Body of pancreas (tissue), 4 donors: Measurements from ENCODE around the gene NPAS1. TPM values are rescaled to one million over a fixed set of nuclear protein-coding genes. Genes with fewer than 3 reads are reported as not detected.

Experiments
- ATAC-seq: fragments of 150-250 bp; one replicate; pipeline ENCODE4 v1.9.1; 2016
- DNase-seq, 4 donors: peaks; one replicate each; pipeline ENCODE4 v3.0.0-alpha.2; 2019
- H3K27ac ChIP-seq, 4 donors: fragments of 200-600 bp; sonication (generic); 1 replicate in 3 of 4; 2 replicates in 1 of 4; pipeline versions ENCODE4 v1.5.1 to v1.6.1; 2016 to 2019; ENCODE audit warnings: mild to moderate bottlenecking in 1 of 4, mixed read lengths in 1 of 4, moderate library complexity in 1 of 4
- H3K27me3 ChIP-seq, 2 donors: fragments of 200-600 bp; sonication (generic); one replicate each; pipeline ENCODE4 v1.6.0; 2016; ENCODE audit warnings: mild to moderate bottlenecking in 1 of 2
- H3K36me3 ChIP-seq, 2 donors: fragments of 200-600 bp; sonication (generic); replicated peaks in 1 of 2; 2 replicates each; pipeline ENCODE4 v1.5.1; 2016; ENCODE audit warnings: low read depth in 2 of 2; ENCODE audit not compliant: insufficient read depth in 1 of 2
- H3K4me1 ChIP-seq: fragments of 200-600 bp; sonication (generic); one replicate; pipeline ENCODE4 v1.6.0; 2016
- H3K4me3 ChIP-seq, 2 donors: fragments of 200-600 bp; sonication (generic); 1 replicate in 1 of 2; 2 replicates in 1 of 2; pipeline ENCODE4 v1.5.1; 2016 to 2019
- H3K9me3 ChIP-seq, 3 donors: fragments of 200-600 bp; sonication (generic); 1 replicate in 2 of 3; 2 replicates in 1 of 3; pipeline ENCODE4 v1.5.1; 2016
- POLR2A ChIP-seq, 3 donors: fragments of 450-650 bp; IDR thresholded peaks; one replicate each; pipeline ENCODE4 v1.6.1; 2016; ENCODE audit warnings: antibody characterized with exemption in 3 of 3, mild to moderate bottlenecking in 2 of 3
- WGBS, 2 donors: methylation state at CpG; one replicate each; pipeline ENCODE4 v1.1.5; 2017; 5-methylcytosine and 5-hydroxymethylcytosine counted together
- intact Hi-C: fragments of 100-400 bp; cut with DNase I; formaldehyde crosslinking; loops from one replicate; pipeline ENCODE4 v1.15.1; 2023
- total RNA-seq, 2 donors: library from RNA; depleted of rRNA; stranded (reverse); fragments of >200 nt; gene quantifications; one replicate each; pipeline ENCODE4 v1.1.0, GENCODE V29; 2016
- TF ChIP-seq, protein P1 (sequence below), 7 experiments: fragments of 450-650 bp in 4 of 7; fragments of 200-600 bp in 3 of 7; sonication (generic) in 3 of 7; IDR thresholded peaks; one replicate each; pipeline ENCODE4 v1.5.1; 2016 to 2019; ENCODE audit warnings: antibody characterized with exemption in 7 of 7

NPAS1 gene
- total RNA-seq, 2 donors from 2014 or later, result not detected

DNA sequence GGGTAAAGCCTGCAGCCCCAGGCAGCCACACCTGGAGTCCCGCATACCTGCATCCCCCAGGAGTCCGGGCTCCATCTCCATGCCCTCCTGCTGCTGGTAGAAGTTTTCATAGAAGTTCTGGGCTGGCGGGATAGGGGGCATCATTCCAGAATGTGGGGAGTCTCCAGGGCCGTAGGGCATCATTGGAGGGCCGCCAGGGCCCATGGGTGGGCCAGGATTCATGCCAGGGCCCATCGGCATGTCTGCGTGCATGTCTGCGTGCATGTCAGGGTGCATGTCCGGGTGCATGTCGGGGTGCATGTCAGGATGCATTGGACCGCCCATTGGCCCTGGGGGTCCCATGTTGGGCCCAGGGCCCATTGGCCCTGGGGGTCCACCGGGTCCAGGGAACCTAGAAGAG is 52.1 kb downstream of the NPAS1 start:
- no peak for ATAC-seq
- H3K9me3 ChIP-seq, result no peaks in the 10 kb centered on the region
- H3K36me3 ChIP-seq, result peaks cover 12 to 25% of the 10 kb centered on the region in 2 donors
- intact Hi-C loops, result no loop called here
- WGBS, 2 donors, result 93 to 94% methylated on average over 3 to 8 of the region's 12 CpGs
- DNase-seq, result no peak
- TF ChIP-seq, protein P1, sequence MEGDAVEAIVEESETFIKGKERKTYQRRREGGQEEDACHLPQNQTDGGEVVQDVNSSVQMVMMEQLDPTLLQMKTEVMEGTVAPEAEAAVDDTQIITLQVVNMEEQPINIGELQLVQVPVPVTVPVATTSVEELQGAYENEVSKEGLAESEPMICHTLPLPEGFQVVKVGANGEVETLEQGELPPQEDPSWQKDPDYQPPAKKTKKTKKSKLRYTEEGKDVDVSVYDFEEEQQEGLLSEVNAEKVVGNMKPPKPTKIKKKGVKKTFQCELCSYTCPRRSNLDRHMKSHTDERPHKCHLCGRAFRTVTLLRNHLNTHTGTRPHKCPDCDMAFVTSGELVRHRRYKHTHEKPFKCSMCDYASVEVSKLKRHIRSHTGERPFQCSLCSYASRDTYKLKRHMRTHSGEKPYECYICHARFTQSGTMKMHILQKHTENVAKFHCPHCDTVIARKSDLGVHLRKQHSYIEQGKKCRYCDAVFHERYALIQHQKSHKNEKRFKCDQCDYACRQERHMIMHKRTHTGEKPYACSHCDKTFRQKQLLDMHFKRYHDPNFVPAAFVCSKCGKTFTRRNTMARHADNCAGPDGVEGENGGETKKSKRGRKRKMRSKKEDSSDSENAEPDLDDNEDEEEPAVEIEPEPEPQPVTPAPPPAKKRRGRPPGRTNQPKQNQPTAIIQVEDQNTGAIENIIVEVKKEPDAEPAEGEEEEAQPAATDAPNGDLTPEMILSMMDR (IDR thresholded peaks at IDR 0.05), result no peak
- TF ChIP-seq POLR2A (IDR thresholded peaks at IDR 0.05), result no peak
- no peaks in the 10 kb centered on the region for H3K4me1 ChIP-seq
- H3K4me3 ChIP-seq, result no peak overlapping the region
- H3K27ac ChIP-seq, result no peak overlapping the region
- no peaks in the 10 kb centered on the region for H3K27me3 ChIP-seq

DNA sequence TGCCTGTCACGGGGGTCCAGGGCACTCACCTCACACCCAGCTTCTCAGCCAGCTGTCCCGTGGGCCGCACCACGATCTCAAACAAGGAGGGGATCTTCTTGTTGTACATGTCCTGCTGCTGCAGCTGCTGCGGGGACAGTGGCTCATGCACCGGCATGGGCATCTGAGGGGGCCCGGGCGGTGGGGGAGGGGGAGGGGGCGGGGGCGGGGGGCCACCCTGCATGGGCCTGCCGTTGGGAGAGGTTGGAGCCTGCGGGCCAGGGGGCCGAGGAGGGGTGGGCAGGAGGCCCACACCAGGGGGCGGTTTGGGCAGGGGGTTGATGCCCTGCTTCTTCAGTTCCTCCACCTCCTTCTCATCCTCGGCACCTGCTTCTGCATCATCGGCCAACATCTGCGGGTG is 52.7 kb downstream of the NPAS1 start:
- intact Hi-C loops, result no loop called here
- Histone ChIP-seq H3K4me1 (no peaks in the 10 kb centered on the region), H3K9me3 (no peaks in the 10 kb centered on the region), H3K4me3 (no peak overlapping the region), H3K27ac (no peak overlapping the region), H3K27me3 (no peaks in the 10 kb centered on the region), H3K36me3 (peaks cover 6 to 24% of the 10 kb centered on the region in 2 donors)
- ATAC-seq (no peak), DNase-seq (no peak)
- 84 to 97% methylated on average over 7 to 16 of the region's 17 CpGs for WGBS, 2 donors
- no peak for TF ChIP-seq POLR2A (IDR thresholded peaks at IDR 0.05)
- TF ChIP-seq, protein P1 (IDR thresholded peaks at IDR 0.05), result no peak

DNA sequence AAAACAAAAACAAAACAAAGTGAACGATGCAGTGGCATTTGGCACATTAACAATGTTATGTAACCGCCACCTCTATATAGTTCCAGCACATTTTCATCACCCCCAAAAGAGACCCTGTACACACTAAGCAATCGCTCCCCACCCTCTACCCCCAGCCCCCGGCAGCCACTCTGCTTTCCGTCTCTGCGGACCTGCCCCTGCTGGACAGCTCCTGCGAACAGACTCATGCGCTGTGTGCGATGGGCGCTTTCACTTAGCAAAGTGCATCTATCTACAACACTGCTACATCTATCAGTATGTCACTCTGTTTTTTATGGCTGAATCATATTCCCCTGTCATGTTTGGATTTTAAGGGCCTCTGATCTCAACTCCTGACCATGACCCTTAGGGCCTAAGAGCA is 53.9 kb downstream of the NPAS1 start:
- WGBS, 2 donors, result 94 to 97% methylated on average over 8 to 10 of the region's 10 CpGs
- Histone ChIP-seq H3K4me1 (no peaks in the 10 kb centered on the region), H3K36me3 (peaks cover 6 to 24% of the 10 kb centered on the region in 2 donors), H3K27ac (no peak overlapping the region), H3K9me3 (no peaks in the 10 kb centered on the region), H3K27me3 (no peaks in the 10 kb centered on the region), H3K4me3 (no peak overlapping the region)
- DNase-seq (no peak), ATAC-seq (no peak)
- no peak for TF ChIP-seq POLR2A (IDR thresholded peaks at IDR 0.05)
- TF ChIP-seq, protein P1 (IDR thresholded peaks at IDR 0.05), result no peak
- intact Hi-C loops, result no loop called here

DNA sequence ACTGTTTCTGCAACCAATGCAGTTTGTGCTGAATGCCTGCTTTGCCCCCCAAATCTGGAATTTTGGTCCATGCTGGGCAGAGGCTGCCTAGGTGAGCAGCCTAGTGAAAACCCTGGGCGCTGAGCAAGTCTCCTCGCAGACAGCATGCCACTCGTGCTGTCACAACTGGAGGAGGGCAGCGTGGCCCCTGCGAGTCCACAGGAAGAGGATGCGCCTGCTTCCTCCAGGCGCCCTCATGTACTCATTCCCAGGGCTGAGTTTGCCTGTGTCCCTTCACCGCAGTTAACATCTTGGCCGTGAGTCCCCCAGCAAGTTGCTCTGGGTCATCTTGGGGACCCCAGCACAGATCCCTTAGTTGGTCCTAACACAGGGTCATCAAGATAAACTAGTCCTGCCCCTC is 55.0 kb downstream of the NPAS1 start:
- intact Hi-C loops, result loop anchor here (5.0 kb wide), 1 partner anchor 53 kb away; no protein-coding TSS in a partner anchor
- WGBS, 2 donors, result 63 to 92% methylated on average over 9 of the region's 9 CpGs
- Histone ChIP-seq H3K36me3 (peaks cover 6 to 24% of the 10 kb centered on the region in 2 donors), H3K4me3 (no peak overlapping the region), H3K9me3 (no peaks in the 10 kb centered on the region), H3K4me1 (peaks cover 3% of the 10 kb centered on the region), H3K27ac (no peak overlapping the region), H3K27me3 (no peaks in the 10 kb centered on the region)
- ATAC-seq (no peak), DNase-seq (no peak)
- TF ChIP-seq, protein P1 (IDR thresholded peaks at IDR 0.05), result no peak
- TF ChIP-seq POLR2A (IDR thresholded peaks at IDR 0.05), result no peak

DNA sequence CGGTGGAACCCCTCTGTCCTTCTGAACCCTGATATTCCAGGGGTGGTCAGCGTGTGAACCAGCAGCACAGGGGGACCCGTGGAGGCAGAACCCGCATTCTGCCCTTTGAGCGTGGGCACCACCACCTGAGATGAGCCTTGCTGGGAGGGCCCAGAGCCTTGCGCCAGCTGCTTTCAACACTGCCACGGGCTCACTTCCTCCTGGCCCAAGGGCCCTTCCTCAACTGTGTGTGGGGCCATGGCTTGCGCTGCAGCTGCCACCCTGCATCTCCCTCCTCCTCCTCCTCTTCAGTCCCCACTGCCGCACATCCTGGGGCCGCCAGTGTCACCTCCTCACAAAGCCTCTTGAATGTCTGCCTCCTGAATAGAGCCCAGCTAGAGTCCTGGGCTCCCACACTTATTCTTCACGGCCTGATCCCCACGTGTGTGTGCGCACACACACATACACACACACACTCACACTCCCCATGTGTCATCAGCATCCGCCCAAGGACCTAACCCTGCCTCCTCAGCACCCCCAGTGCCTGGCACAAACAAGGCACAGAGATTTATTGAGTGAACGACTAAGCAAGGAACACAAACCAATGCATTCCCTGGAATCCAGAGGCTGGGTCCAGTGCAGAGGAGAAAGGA is 55.7 kb downstream of the NPAS1 start:
- Histone ChIP-seq H3K9me3 (no peaks in the 10 kb centered on the region), H3K4me3 (no peak overlapping the region), H3K27me3 (no peaks in the 10 kb centered on the region), H3K27ac (no peak overlapping the region), H3K4me1 (peaks cover 8% of the 10 kb centered on the region), H3K36me3 (peaks cover 6 to 21% of the 10 kb centered on the region in 2 donors)
- WGBS, 2 donors, result 73 to 86% methylated on average over 13 to 15 of the region's 15 CpGs
- no peak for ATAC-seq
- DNase-seq, result no peak
- TF ChIP-seq, protein P1 (IDR thresholded peaks at IDR 0.05), result no peak
- TF ChIP-seq POLR2A (IDR thresholded peaks at IDR 0.05), result no peak
- intact Hi-C loops, result loop anchor here (5.0 kb wide), 1 partner anchor 52 kb away; no protein-coding TSS in a partner anchor
